ENCODE data around the gene AFP.

GRCh38 chr4:73499996-73500765 lies 64.2 kb downstream of the AFP start:
- TF ChIP-seq CTCF (optimal IDR thresholded peaks at IDR 0.05 in 1 of 3, IDR thresholded peaks at IDR 0.05 in 1 of 3, conservative IDR thresholded peaks at IDR 0.05 in 1 of 3; ENCODE audit: extremely low read depth in 1 of 3, insufficient read depth in 2 of 3, low read length in 3 of 3) = no peak
- no peak for TF ChIP-seq EZH2 (IDR thresholded peaks at IDR 0.05; ENCODE audit: low read length)

All from keratinocyte (primary cell).